Left ventricle myocardium inferior (tissue), 1 donor: ENCODE results near the gene SORCS2. TPM values are rescaled to one million over a fixed set of nuclear protein-coding genes. Genes with fewer than 3 reads are reported as not detected.

ENCODE experiments used
- DNase-seq: peaks from one replicate; pipeline ENCODE4 v3.0.0-alpha.2; 2020
- H3K27ac ChIP-seq: fragments of 200-600 bp; replicated peaks from 2 replicates; pipeline ENCODE4 v1.8.0; 2021
- H3K27me3 ChIP-seq: fragments of 200-600 bp; 2 replicates; pipeline ENCODE4 v1.8.0; 2021; ENCODE audit warnings: low read depth
- H3K36me3 ChIP-seq: fragments of 200-600 bp; 2 replicates; pipeline ENCODE4 v1.8.0; 2021
- H3K4me1 ChIP-seq: fragments of 200-600 bp; 2 replicates; pipeline ENCODE4 v1.8.0; 2021
- H3K4me3 ChIP-seq: fragments of 200-600 bp; 2 replicates; pipeline ENCODE4 v1.8.0; 2021; ENCODE audit warnings: mild to moderate bottlenecking, moderate library complexity
- H3K9me3 ChIP-seq: fragments of 200-600 bp; replicated peaks from 2 replicates; pipeline ENCODE4 v1.8.0; 2021
- CTCF ChIP-seq: fragments of 200-600 bp; IDR thresholded peaks from 2 replicates; pipeline ENCODE4 v1.8.0; 2021; ENCODE audit warnings: antibody characterized with exemption, mild to moderate bottlenecking, borderline replicate concordance
- intact Hi-C: fragments of 100-400 bp; cut with micrococcal nuclease; formaldehyde crosslinking; loops from one replicate; pipeline ENCODE4 v1.11.0; 2022
- total RNA-seq: library from RNA; stranded (reverse); fragmentation: NEBNext Ultra II Directional; extraction: Animal tissue kit (Norgen Biotek cat#: 25700); gene quantifications from one replicate; pipeline ENCODE4 v1.2.1, GENCODE V29; 2021
- donor health status: DM: no; HTN: yes; CAD: no; lungs with severe emphysema.

SORCS2 gene
- total RNA-seq, 1 donor from 2014 or later, result 1.2 TPM

GRCh38 chr4:7676398-7676922 lies 484.1 kb downstream of the SORCS2 start:
- no peak for TF ChIP-seq CTCF
- Histone ChIP-seq H3K4me3 (no peak overlapping the region), H3K27ac (no peak overlapping the region), H3K36me3 (no peaks in the 10 kb centered on the region), H3K9me3 (peaks cover 6% of the 10 kb centered on the region), H3K4me1 (no peaks in the 10 kb centered on the region), H3K27me3 (peaks cover 47% of the 10 kb centered on the region)
- no peak for DNase-seq
- intact Hi-C loops, result no loop called here

GRCh38 chr4:7677086-7677485 lies 484.7 kb downstream of the SORCS2 start:
- no peak for DNase-seq
- intact Hi-C loops, result no loop called here
- H3K27me3 ChIP-seq, result peaks cover 47% of the 10 kb centered on the region
- H3K27ac ChIP-seq, result no peak overlapping the region
- H3K9me3 ChIP-seq, result no peaks in the 10 kb centered on the region
- TF ChIP-seq CTCF, result no peak
- H3K36me3 ChIP-seq, result no peaks in the 10 kb centered on the region
- no peaks in the 10 kb centered on the region for H3K4me1 ChIP-seq
- H3K4me3 ChIP-seq, result no peak overlapping the region

- intact Hi-C loops, result no loop called here
- DNase-seq, result no peak
- Histone ChIP-seq H3K4me1 (no peaks in the 10 kb centered on the region), H3K36me3 (no peaks in the 10 kb centered on the region), H3K27ac (no peak overlapping the region), H3K27me3 (peaks cover 47% of the 10 kb centered on the region), H3K9me3 (peaks cover 3% of the 10 kb centered on the region), H3K4me3 (no peak overlapping the region)
- TF ChIP-seq CTCF, result no peak
These were observed 485.5 kb downstream of the SORCS2 start for GRCh38 chr4:7677799-7678301.

GRCh38 chr4:7678318-7678852 lies 486.0 kb downstream of the SORCS2 start:
- no peak for DNase-seq
- no peaks in the 10 kb centered on the region for H3K36me3 ChIP-seq
- H3K27me3 ChIP-seq, result peaks cover 43% of the 10 kb centered on the region
- H3K4me1 ChIP-seq, result no peaks in the 10 kb centered on the region
- H3K9me3 ChIP-seq, result peaks cover 9% of the 10 kb centered on the region
- TF ChIP-seq CTCF, result no peak
- intact Hi-C loops, result no loop called here
- H3K27ac ChIP-seq, result no peak overlapping the region
- no peak overlapping the region for H3K4me3 ChIP-seq

- no peak for TF ChIP-seq CTCF
- H3K27ac ChIP-seq, result no peak overlapping the region
- peaks cover 13% of the 10 kb centered on the region for H3K9me3 ChIP-seq
- intact Hi-C loops, result no loop called here
- H3K27me3 ChIP-seq, result peaks cover 43% of the 10 kb centered on the region
- no peaks in the 10 kb centered on the region for H3K4me1 ChIP-seq
- no peaks in the 10 kb centered on the region for H3K36me3 ChIP-seq
- no peak for DNase-seq
- H3K4me3 ChIP-seq, result no peak overlapping the region
These were observed 487.2 kb downstream of the SORCS2 start for GRCh38 chr4:7679406-7680040.
